ENCODE data around the gene CCDC182.

CCDC182 gene

GRCh38 chr17:57782647-57783337 is 37.7 kb upstream of the CCDC182 start:
- H3K4me3 ChIP-seq (ENCODE audit: control insufficient read depth, low read depth, low read length) = no peak overlapping the region
- no peak for DNase-seq (ENCODE audit: low read depth)
- no peak for TF ChIP-seq CTCF (conservative IDR thresholded peaks at IDR 0.05; ENCODE audit: control insufficient read depth, insufficient read depth, low read depth, low read length)

- TF ChIP-seq CTCF (conservative IDR thresholded peaks at IDR 0.05; ENCODE audit: control insufficient read depth, insufficient read depth, low read depth, low read length) = no peak
- no peak overlapping the region for H3K4me3 ChIP-seq (ENCODE audit: control insufficient read depth, low read depth, low read length)
- no peak for DNase-seq (ENCODE audit: low read depth)
These were observed 37.0 kb upstream of the CCDC182 start for GRCh38 chr17:57782062-57782490.

GRCh38 chr17:57781386-57782061 is 36.4 kb upstream of the CCDC182 start:
- TF ChIP-seq CTCF (conservative IDR thresholded peaks at IDR 0.05; ENCODE audit: control insufficient read depth, insufficient read depth, low read depth, low read length) = no peak
- H3K4me3 ChIP-seq (ENCODE audit: control insufficient read depth, low read depth, low read length) = no peak overlapping the region
- DNase-seq (ENCODE audit: low read depth) = no peak

GRCh38 chr17:57779706-57780105 is 34.6 kb upstream of the CCDC182 start:
- no peak overlapping the region for H3K4me3 ChIP-seq (ENCODE audit: control insufficient read depth, low read depth, low read length)
- no peak for DNase-seq (ENCODE audit: low read depth)
- no peak for TF ChIP-seq CTCF (conservative IDR thresholded peaks at IDR 0.05; ENCODE audit: control insufficient read depth, insufficient read depth, low read depth, low read length)

GRCh38 chr17:57778306-57778705 is 33.2 kb upstream of the CCDC182 start:
- no peak for TF ChIP-seq CTCF (conservative IDR thresholded peaks at IDR 0.05; ENCODE audit: control insufficient read depth, insufficient read depth, low read depth, low read length)
- no peak overlapping the region for H3K4me3 ChIP-seq (ENCODE audit: control insufficient read depth, low read depth, low read length)
- no peak for DNase-seq (ENCODE audit: low read depth)

- no peak for TF ChIP-seq CTCF (conservative IDR thresholded peaks at IDR 0.05; ENCODE audit: control insufficient read depth, insufficient read depth, low read depth, low read length)
- DNase-seq (ENCODE audit: low read depth) = no peak
- no peak overlapping the region for H3K4me3 ChIP-seq (ENCODE audit: control insufficient read depth, low read depth, low read length)
These were observed 31.3 kb upstream of the CCDC182 start for GRCh38 chr17:57776366-57776765.
